ENCODE data around the gene AIMP1.

The AIMP1 gene

DNA sequence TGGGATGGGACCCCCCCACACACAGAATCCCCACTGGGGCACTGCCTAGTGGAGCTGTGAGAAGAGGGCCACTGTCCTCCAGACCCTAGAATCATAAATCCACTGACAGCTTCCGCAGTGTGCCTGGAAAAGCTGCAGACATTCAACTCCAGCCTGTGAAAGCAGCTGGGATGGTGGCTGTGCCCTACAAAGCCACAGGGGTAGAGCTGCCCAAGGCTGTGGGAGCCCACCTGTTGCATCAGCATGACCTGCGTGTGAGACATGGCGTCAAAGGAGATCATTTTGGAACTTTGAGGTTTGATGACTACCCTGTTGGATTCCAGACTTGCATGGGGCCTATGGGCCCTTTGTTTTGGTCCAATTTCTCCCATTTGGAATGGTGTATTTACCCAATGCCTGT lies 22.3 kb downstream of the AIMP1 start:
- TF ChIP-seq, protein P1, sequence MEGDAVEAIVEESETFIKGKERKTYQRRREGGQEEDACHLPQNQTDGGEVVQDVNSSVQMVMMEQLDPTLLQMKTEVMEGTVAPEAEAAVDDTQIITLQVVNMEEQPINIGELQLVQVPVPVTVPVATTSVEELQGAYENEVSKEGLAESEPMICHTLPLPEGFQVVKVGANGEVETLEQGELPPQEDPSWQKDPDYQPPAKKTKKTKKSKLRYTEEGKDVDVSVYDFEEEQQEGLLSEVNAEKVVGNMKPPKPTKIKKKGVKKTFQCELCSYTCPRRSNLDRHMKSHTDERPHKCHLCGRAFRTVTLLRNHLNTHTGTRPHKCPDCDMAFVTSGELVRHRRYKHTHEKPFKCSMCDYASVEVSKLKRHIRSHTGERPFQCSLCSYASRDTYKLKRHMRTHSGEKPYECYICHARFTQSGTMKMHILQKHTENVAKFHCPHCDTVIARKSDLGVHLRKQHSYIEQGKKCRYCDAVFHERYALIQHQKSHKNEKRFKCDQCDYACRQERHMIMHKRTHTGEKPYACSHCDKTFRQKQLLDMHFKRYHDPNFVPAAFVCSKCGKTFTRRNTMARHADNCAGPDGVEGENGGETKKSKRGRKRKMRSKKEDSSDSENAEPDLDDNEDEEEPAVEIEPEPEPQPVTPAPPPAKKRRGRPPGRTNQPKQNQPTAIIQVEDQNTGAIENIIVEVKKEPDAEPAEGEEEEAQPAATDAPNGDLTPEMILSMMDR (IDR thresholded peaks at IDR 0.05), result no peak
- no peak for TF ChIP-seq ZFX (IDR thresholded peaks at IDR 0.05; ENCODE audit: borderline replicate concordance)
- H3K27ac ChIP-seq, result no peak overlapping the region

DNA sequence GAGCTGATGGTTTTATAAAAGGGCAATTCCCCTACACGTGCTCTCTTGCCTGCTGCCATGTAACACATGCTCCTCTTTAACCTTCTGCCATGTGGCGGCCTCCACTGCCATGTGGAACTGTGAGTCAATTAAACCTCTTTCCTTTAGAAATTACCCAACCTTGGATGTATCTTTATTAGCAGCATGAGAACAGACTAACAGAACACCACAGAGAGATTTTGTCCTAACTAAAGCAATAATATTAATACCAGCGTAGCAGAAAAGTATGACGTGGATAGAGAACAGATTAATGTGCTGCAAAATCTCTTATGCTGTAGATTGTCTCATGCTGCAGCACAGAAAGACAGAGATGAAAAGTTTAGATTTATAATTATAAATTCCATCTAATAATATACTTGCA lies 23.1 kb downstream of the AIMP1 start:
- no peak overlapping the region for H3K27ac ChIP-seq
- TF ChIP-seq ZFX (IDR thresholded peaks at IDR 0.05; ENCODE audit: borderline replicate concordance), result no peak
- TF ChIP-seq, protein P1 (IDR thresholded peaks at IDR 0.05), result no peak

DNA sequence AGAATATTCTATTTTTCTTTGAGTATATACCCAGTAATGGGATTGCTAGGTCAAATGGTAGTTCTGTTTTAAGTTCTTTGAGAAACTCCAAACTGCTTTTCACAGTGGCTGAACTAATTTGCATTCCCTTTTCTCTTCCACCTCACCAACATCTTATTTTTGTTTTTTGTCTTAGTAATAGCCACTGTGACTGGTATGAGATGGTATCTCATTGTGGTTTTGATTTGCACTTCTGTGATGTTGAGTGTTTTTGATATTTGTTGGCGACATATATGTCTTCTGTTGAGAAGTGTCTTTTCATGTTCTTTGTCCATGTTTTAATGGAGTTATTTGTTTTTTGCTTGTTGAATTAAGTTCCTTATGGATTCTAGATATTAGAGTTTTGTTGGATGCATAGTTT lies 24.4 kb downstream of the AIMP1 start:
- TF ChIP-seq, protein P1 (IDR thresholded peaks at IDR 0.05), result no peak
- TF ChIP-seq ZFX (IDR thresholded peaks at IDR 0.05; ENCODE audit: borderline replicate concordance), result no peak
- H3K27ac ChIP-seq, result no peak overlapping the region

DNA sequence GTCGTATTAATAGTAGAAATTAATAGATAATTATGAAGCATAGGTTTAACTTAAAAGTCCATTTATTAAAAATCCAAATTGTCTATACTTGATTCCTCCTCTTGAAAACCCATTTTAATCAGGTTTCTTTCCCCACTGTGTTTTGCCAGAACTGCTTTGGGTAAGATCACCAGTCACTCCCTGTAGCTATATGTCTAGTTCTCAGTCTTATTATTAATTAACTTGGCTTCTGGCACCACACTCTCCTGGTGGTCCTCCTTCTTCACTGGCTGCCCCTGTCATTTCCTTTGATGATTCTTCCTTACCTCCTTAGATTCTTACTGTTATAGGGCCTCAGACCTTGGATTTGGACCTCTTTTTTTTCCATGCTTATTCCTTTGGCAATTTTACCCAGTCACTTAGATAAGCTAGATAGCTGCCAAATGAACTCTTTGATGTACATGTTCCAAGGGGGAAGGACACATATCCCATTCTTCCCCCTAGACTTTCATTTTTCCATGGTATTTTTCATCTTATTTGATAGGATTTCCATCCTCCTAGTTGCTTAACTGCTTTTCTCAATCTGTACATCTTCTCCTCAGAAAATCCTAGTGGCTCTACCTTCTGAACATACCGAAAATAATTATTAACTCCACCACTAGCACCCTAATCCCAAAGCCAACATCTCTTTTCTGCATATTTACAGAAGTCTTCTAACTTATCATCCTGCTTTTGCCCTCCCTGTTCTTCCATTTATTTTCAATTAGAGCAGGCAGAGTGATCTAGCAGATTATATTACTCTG lies 27.7 kb downstream of the AIMP1 start:
- no peak for TF ChIP-seq ZFX (IDR thresholded peaks at IDR 0.05; ENCODE audit: borderline replicate concordance)
- TF ChIP-seq, protein P1 (IDR thresholded peaks at IDR 0.05), result no peak

DNA sequence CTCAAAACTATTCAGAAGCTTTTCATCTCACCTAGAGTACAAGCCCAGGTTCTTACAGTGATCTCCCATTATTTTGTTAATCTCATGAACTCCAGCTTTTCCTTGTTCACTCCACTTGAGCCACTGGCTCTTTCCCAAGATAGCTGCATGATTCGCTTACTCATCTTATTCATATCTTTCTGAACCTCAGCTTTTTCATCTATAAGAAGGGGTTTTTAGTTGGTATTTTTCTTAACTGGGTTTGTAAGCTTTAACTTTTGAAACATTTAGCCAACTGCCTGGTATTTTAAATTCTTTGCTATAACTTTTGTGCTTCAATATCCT lies 28.3 kb downstream of the AIMP1 start:
- TF ChIP-seq ZFX (IDR thresholded peaks at IDR 0.05; ENCODE audit: borderline replicate concordance), result no peak
- TF ChIP-seq, protein P1 (IDR thresholded peaks at IDR 0.05), result no peak
- H3K27ac ChIP-seq, result no peak overlapping the region

More for the DNA sequence above, 27.7 kb downstream of the AIMP1 start:
- H3K27ac ChIP-seq, result no peak overlapping the region

DNA sequence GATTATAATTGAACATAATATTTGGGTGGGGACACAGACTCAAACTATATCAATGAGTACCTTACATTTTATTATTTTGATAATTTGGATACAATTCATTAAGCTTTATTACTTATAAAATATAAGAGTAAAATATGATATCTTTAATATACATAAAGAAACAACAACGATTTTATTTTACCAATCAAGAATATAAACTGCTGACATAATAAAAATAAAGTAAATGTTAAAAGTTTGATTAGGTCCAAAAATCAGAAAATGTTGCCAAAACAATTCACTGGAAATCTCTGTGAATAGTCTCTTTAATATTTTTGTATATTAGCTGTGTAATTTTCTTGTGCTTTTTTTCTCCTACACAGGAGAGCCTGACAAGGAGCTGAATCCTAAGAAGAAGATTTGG lies 30.8 kb downstream of the AIMP1 start:
- no peak for TF ChIP-seq ZFX (IDR thresholded peaks at IDR 0.05; ENCODE audit: borderline replicate concordance)
- TF ChIP-seq, protein P1 (IDR thresholded peaks at IDR 0.05), result no peak
- no peak overlapping the region for H3K27ac ChIP-seq

DNA sequence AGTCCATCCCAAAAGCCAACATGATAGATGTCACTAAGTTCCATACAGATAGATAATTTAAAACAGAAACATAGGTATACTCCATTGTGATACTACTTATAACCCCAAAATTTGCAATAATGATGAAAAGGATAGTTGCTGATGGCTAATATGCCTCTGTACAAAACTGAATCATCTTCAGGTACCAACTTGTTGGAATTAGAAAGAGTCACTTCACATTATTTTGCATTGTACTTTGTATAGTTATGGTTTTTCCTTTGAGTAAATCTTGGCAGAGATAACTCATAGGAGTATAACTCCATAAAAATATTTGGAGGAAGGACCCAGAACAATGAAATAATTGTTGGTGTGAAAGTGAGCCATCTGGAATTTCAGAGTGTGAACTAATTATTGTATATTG lies 34.7 kb downstream of the AIMP1 start:
- H3K27ac ChIP-seq, result no peak overlapping the region
- no peak for TF ChIP-seq ZFX (IDR thresholded peaks at IDR 0.05; ENCODE audit: borderline replicate concordance)
- TF ChIP-seq, protein P1 (IDR thresholded peaks at IDR 0.05), result no peak

All from 22Rv1 (cell line).